HG03354 (cell line): ENCODE measurements around the gene PIAS2.
"Not testable (repeated sequence)": the region's sequence is repeated elsewhere in the genome, so short reads cannot be mapped to it uniquely, and the experiment has no call there.

Source experiments
- ATAC-seq: cut with Tn5 transposase; IDR thresholded peaks from one replicate; pipeline ENCODE4 v1.9.1; 2021; ENCODE audit warnings: mild to moderate bottlenecking; ENCODE audit not compliant: unreplicated experiment, poor library complexity, severe bottlenecking

The PIAS2 gene

GRCh38 chr18:46917108-46917802 is at the start of gene PIAS2, which contains the start of gene KATNAL2:
TSS of gene PIAS2 (minus strand) at chr18:46917507. CDS start at chr18:46917345, 162 bp downstream.
TSS of gene KATNAL2 (plus strand) at chr18:46917602. CDS start at chr18:46946873, 29,271 bp downstream.
- peak; percentile 82 for ATAC-seq

GRCh38 chr18:46966266-46966665 is 49.0 kb upstream of the PIAS2 start:
- ATAC-seq = not testable (repeated sequence)

- not testable (repeated sequence) for ATAC-seq
Observed at GRCh38 chr18:46964579-46965293, 47.4 kb upstream of the PIAS2 start.

- ATAC-seq = not testable (repeated sequence)
Observed at GRCh38 chr18:46963656-46964578, 46.6 kb upstream of the PIAS2 start.

- no peak for ATAC-seq
Observed at GRCh38 chr18:46958209-46958608, 40.9 kb upstream of the PIAS2 start.

- no peak for ATAC-seq
Observed at GRCh38 chr18:46953195-46953594, 35.9 kb upstream of the PIAS2 start.

GRCh38 chr18:46950064-46950656 is 32.9 kb upstream of the PIAS2 start:
- no peak for ATAC-seq

- peak; percentile 99 for ATAC-seq
Observed at GRCh38 chr18:46946656-46947282, 29.5 kb upstream of the PIAS2 start.

GRCh38 chr18:46942646-46943045 is 25.3 kb upstream of the PIAS2 start:
- no peak for ATAC-seq

- no peak for ATAC-seq
Observed at GRCh38 chr18:46939998-46940571, 22.8 kb upstream of the PIAS2 start.

- ATAC-seq = no peak
Observed at GRCh38 chr18:46939337-46939963, 22.1 kb upstream of the PIAS2 start.

GRCh38 chr18:46920653-46921052 is 3.3 kb upstream of the PIAS2 start:
- ATAC-seq = no peak

- ATAC-seq = no peak
Observed at GRCh38 chr18:46920067-46920466, 2.8 kb upstream of the PIAS2 start.

- peak; percentile 26 for ATAC-seq
Observed at GRCh38 chr18:46917803-46918600, 695 bp upstream of the PIAS2 start.

- peak; percentile 44 for ATAC-seq
Observed at GRCh38 chr18:46916551-46917107, 678 bp downstream of the PIAS2 start.

- ATAC-seq = no peak
Observed at GRCh38 chr18:46915800-46916550, 1.3 kb downstream of the PIAS2 start.

GRCh38 chr18:46910856-46911255 is 6.5 kb downstream of the PIAS2 start:
- ATAC-seq = no peak
